Testis (tissue), 2 donors: ENCODE data around the gene GRID1.

Source experiments
- CTCF ChIP-seq, 3 experiments: fragments of 450-650 bp in 2 of 3; fragments of 200-600 bp in 1 of 3; sonication (generic) in 1 of 3; IDR thresholded peaks; one replicate each; pipeline ENCODE4 v1.5.1; 2016 to 2019; ENCODE audit warnings: antibody characterized with exemption in 3 of 3, mild to moderate bottlenecking in 2 of 3, moderate library complexity in 1 of 3
- POLR2A ChIP-seq: fragments of 450-650 bp; IDR thresholded peaks from one replicate; pipeline ENCODE4 v1.6.1; 2017; ENCODE audit warnings: antibody characterized with exemption, mild to moderate bottlenecking, moderate library complexity

- TF ChIP-seq CTCF (IDR thresholded peaks at IDR 0.05) (no peak), POLR2A (no peak)
Observed at GRCh38 chr10:85682621-85683020, 684.0 kb downstream of the GRID1 start.
